K562 (cell line): ENCODE results near the gene PARK7. TPM values are rescaled to one million over a fixed set of nuclear protein-coding genes. Genes with fewer than 3 reads are reported as not detected.

ENCODE experiments used
- AFF1 ChIP-seq, 2 experiments: fragments of 450-650 bp; IDR thresholded peaks; 2 replicates each; pipeline ENCODE4 v1.6.1; 2018; ENCODE audit warnings: mild to moderate bottlenecking in 2 of 2, low read depth in 1 of 2; ENCODE audit not compliant: partially characterized antibody in 2 of 2
- CBFA2T2 ChIP-seq: fragments of 450-650 bp; conservative IDR thresholded peaks from 2 replicates; pipeline ENCODE4 v1.6.1; 2017; ENCODE audit warnings: mild to moderate bottlenecking
- CBFA2T3 ChIP-seq: fragments of 450-650 bp; IDR thresholded peaks from 2 replicates; pipeline ENCODE4 v1.6.1; 2017
- CREM ChIP-seq: IDR thresholded peaks from 2 replicates; pipeline ENCODE4 v1.6.1; 2014; ENCODE audit warnings: antibody characterized with exemption, low read depth
- GTF2E2 ChIP-seq: fragments of 200-800 bp; sonication (Bioruptor generic); IDR thresholded peaks from 2 replicates; pipeline ENCODE4 v1.6.1; 2016; ENCODE audit warnings: missing genetic modification characterization, missing compliant biosample characterization
- VEZF1 ChIP-seq: fragments of 200-800 bp; sonication (Bioruptor generic); IDR thresholded peaks from 2 replicates; pipeline ENCODE4 v1.6.1; 2017; ENCODE audit warnings: missing genetic modification characterization, missing compliant biosample characterization
- ZBTB40 ChIP-seq, 2 experiments: fragments of 450-650 bp in 1 of 2; sonication (generic) in 1 of 2; formaldehyde crosslinking in 1 of 2; IDR thresholded peaks; 2 replicates each; pipeline versions ENCODE4 v1.7.1 to v1.9.0; 2016 to 2022; ENCODE audit warnings: inconsistent platforms in 1 of 2, mild to moderate bottlenecking in 1 of 2, missing genetic modification reagents in 1 of 2
- ZNF695 ChIP-seq: fragments of 450-650 bp; formaldehyde crosslinking; IDR thresholded peaks from 2 replicates; pipeline ENCODE4 v1.4.0; 2020; ENCODE audit warnings: mild to moderate bottlenecking, moderate library complexity
- ZNF740 ChIP-seq, 3 experiments: fragments of 200-800 bp in 1 of 3; sonication (Bioruptor generic) in 1 of 3; sonication (generic) in 1 of 3; formaldehyde crosslinking in 1 of 3; IDR thresholded peaks; 2 replicates each; pipeline versions ENCODE4 v1.6.1 to v1.8.0; 2016 to 2022; ENCODE audit warnings: mild to moderate bottlenecking in 2 of 3, missing compliant biosample characterization in 2 of 3, missing genetic modification characterization in 2 of 3, missing genetic modification reagents in 1 of 3
- polyA plus RNA-seq, 8 experiments: library from polyadenylated mRNA; depleted of rRNA in 4 of 8; stranded (reverse) in 5 of 8; unstranded in 3 of 8; fragments of >200 nt; fragmentation: Nextera tagmentation in 2 of 8; fragmentation: Illumina TruSeq in 1 of 8; extraction: Ambion mirVana in 2 of 8; extraction: Trizol in 1 of 8; gene quantifications; 2 replicates each; pipeline versions ENCODE4 v1.2.1 to v1.2.3, GENCODE V29; 2011 to 2014; ENCODE audit warnings: inconsistent platforms in 1 of 8, missing spikeins in 1 of 8
- total RNA-seq, 7 experiments: library from RNA; depleted of rRNA in 6 of 7; stranded (reverse); fragments of >200 nt in 6 of 7; fragmentation: Illumina TruSeq in 2 of 7; extraction: Trizol in 2 of 7; gene quantifications; 2 replicates each; pipeline versions ENCODE4 v1.2.1 to v1.2.3, GENCODE V29; 2011 to 2021; ENCODE audit warnings: low replicate concordance in 1 of 7

The PARK7 gene
- total and polyA plus RNA-seq, 9 of the 15 experiments (the other 6 are each of a cell fraction or from before 2014, with no cell fraction given): 374 to 1,298 (median 484) TPM

- no peak for TF ChIP-seq VEZF1 (CRISPR knock-in tag)
- TF ChIP-seq ZBTB40 (IDR thresholded peaks at IDR 0.05): no peak
- no peak for TF ChIP-seq ZBTB40 (CRISPR knock-in tag; IDR thresholded peaks at IDR 0.05)
- 0 out of 2 replicates have a peak, but pooled peaks have one; percentile 6 for TF ChIP-seq CBFA2T2
- no peak for TF ChIP-seq GTF2E2
- no peak for TF ChIP-seq ZNF695 (CRISPR knock-in tag)
- no peak for TF ChIP-seq ZNF740 (CRISPR knock-in tag; IDR thresholded peaks at IDR 0.05)
- no peak for TF ChIP-seq ZNF740 (tag; IDR thresholded peaks at IDR 0.05)
- no peak for TF ChIP-seq AFF1 (IDR thresholded peaks at IDR 0.05; ENCODE audit: low read depth in 1 of 2, partially characterized antibody in 2 of 2)
- peak; percentile 53 for TF ChIP-seq CBFA2T3
- TF ChIP-seq CREM: peak; percentile 45; the same call in 1 of the 2 replicates
Measured at GRCh38 chr1:8014381-8014988, 53.0 kb downstream of the PARK7 start (continued).
